GM12878 (cell line): ENCODE results near the gene RANBP6. TPM values are rescaled to one million over a fixed set of nuclear protein-coding genes. Genes with fewer than 3 reads are reported as not detected.
A peak's percentile ranks its signal among the peaks of the same experiment; 100 is the strongest.

Source experiments
- ATF7 ChIP-seq: fragments of 450-650 bp; IDR thresholded peaks from 2 replicates; pipeline ENCODE4 v1.6.1; 2016; ENCODE audit warnings: low read depth, mild to moderate bottlenecking
- HDGF ChIP-seq: fragments of 450-650 bp; IDR thresholded peaks from 2 replicates; pipeline ENCODE4 v1.6.1; 2016; ENCODE audit warnings: antibody characterized with exemption
- MEF2A ChIP-seq: IDR thresholded peaks from 2 replicates; pipeline ENCODE4 v1.6.1; 2011; ENCODE audit warnings: low read depth, mild to moderate bottlenecking, low read length, moderate library complexity; ENCODE audit not compliant: insufficient read depth
- NR2F1 ChIP-seq: fragments of 450-650 bp; conservative IDR thresholded peaks from 2 replicates; pipeline ENCODE4 v1.6.1; 2017; ENCODE audit warnings: mild to moderate bottlenecking
- PML ChIP-seq: IDR thresholded peaks from 2 replicates; pipeline ENCODE4 v1.6.1; 2012; ENCODE audit warnings: low read length, inconsistent platforms
- POLR2AphosphoS2 ChIP-seq: IDR thresholded peaks from 2 replicates; pipeline ENCODE4 v1.6.1; 2011; ENCODE audit warnings: low read depth, mild to moderate bottlenecking, low read length, improper control_type of control experiment, moderate library complexity
- SMAD5 ChIP-seq: IDR thresholded peaks from 2 replicates; pipeline ENCODE4 v1.6.1; 2016; ENCODE audit warnings: antibody characterized with exemption, low read depth
- TBL1XR1 ChIP-seq: IDR thresholded peaks from 2 replicates; pipeline ENCODE4 v1.6.1; 2012; ENCODE audit warnings: low read depth, low read length, improper control_type of control experiment
- ZNF24 ChIP-seq: fragments of 450-650 bp; IDR thresholded peaks from 2 replicates; pipeline ENCODE4 v1.6.1; 2017; ENCODE audit warnings: antibody characterized with exemption, mild to moderate bottlenecking
- polyA plus RNA-seq, 11 experiments: library from polyadenylated mRNA; depleted of rRNA in 4 of 11; unstranded in 6 of 11; stranded (reverse) in 5 of 11; fragments of >200 nt; fragmentation: Nextera tagmentation in 4 of 11; fragmentation: Illumina TruSeq in 1 of 11; extraction: Ambion mirVana in 4 of 11; extraction: Trizol in 1 of 11; gene quantifications; 1 replicate in 1 of 11; 2 replicates in 10 of 11; pipeline versions ENCODE4 v1.2.1 to v1.2.3, GENCODE V29; 2011 to 2016; ENCODE audit warnings: inconsistent platforms in 2 of 11, missing spikeins in 2 of 11, low read depth in 1 of 11
- total RNA-seq, 4 experiments: library from RNA; depleted of rRNA in 3 of 4; stranded (reverse); fragments of >200 nt in 3 of 4; fragmentation: Illumina TruSeq in 1 of 4; extraction: Trizol in 1 of 4; gene quantifications; 2 replicates each; pipeline versions ENCODE4 v1.2.1 to v1.2.3, GENCODE V29; 2013 to 2021
- TF ChIP-seq, protein P1 (sequence below): fragments of 450-650 bp; IDR thresholded peaks from 2 replicates; pipeline ENCODE4 v1.6.1; 2017; ENCODE audit warnings: mild to moderate bottlenecking, moderate library complexity
- TF ChIP-seq, protein P2 (sequence below): IDR thresholded peaks from 2 replicates; pipeline ENCODE4 v1.6.1; 2011; ENCODE audit warnings: borderline replicate concordance, low read depth, mild to moderate bottlenecking, moderate library complexity, mixed read lengths, low read length; ENCODE audit not compliant: insufficient read depth; ENCODE audit errors: extremely low read length
- TF ChIP-seq, protein P3 (sequence below): IDR thresholded peaks from 2 replicates; pipeline ENCODE4 v1.6.1; 2012; ENCODE audit warnings: improper control_type of control experiment, low read depth, low read length; ENCODE audit not compliant: insufficient replicate concordance
- TF ChIP-seq, protein P4 (sequence below): IDR thresholded peaks from 2 replicates; pipeline ENCODE4 v1.6.1; 2012; ENCODE audit warnings: mild to moderate bottlenecking, low read depth, low read length

RANBP6 gene
- total and polyA plus RNA-seq, 10 of the 15 experiments (the other 5 are each of a cell fraction or from before 2014, with no cell fraction given), result 10.9 to 26.9 (median 19.4) TPM

DNA sequence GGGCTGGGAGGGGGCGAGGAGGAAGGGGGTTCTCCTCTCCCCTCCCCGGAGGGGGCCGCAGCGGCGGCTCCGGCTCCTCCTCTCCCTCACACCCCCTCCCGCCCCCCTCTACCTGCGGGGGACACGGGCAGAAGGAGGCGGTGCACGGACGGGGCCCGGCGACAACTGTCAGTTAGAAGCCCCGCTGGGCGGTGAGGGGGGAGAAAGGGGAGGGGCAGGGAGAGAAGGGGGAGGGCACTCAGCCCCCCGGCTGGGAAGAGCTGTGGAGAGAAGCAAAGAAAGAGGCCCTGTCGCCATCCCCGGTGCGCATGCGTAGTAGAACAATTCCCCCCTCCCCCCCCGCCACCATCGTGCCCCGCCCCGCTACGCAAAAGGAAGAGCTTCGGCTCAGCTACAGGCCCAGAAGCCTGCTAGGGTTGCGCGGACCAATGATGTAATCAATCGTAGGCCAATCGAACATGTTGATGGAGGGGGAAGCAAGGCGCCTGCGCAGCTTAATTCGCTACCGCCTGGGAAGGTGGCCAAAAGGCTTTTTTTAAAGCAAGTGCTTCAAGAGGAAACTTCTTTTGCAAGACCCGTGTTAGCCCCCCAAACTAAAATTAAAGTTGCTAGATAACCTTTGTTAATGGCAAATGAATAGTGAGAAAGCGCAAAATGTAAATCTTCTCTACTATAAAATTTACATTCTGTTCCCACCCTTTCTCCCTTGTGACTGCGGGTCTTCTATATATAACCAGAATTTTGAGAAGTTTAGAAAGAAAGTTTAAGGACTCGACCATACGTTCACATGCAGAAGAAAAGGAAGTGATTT, 7.0 kb downstream of the RANBP6 start (continued):
- TF ChIP-seq, protein P1, sequence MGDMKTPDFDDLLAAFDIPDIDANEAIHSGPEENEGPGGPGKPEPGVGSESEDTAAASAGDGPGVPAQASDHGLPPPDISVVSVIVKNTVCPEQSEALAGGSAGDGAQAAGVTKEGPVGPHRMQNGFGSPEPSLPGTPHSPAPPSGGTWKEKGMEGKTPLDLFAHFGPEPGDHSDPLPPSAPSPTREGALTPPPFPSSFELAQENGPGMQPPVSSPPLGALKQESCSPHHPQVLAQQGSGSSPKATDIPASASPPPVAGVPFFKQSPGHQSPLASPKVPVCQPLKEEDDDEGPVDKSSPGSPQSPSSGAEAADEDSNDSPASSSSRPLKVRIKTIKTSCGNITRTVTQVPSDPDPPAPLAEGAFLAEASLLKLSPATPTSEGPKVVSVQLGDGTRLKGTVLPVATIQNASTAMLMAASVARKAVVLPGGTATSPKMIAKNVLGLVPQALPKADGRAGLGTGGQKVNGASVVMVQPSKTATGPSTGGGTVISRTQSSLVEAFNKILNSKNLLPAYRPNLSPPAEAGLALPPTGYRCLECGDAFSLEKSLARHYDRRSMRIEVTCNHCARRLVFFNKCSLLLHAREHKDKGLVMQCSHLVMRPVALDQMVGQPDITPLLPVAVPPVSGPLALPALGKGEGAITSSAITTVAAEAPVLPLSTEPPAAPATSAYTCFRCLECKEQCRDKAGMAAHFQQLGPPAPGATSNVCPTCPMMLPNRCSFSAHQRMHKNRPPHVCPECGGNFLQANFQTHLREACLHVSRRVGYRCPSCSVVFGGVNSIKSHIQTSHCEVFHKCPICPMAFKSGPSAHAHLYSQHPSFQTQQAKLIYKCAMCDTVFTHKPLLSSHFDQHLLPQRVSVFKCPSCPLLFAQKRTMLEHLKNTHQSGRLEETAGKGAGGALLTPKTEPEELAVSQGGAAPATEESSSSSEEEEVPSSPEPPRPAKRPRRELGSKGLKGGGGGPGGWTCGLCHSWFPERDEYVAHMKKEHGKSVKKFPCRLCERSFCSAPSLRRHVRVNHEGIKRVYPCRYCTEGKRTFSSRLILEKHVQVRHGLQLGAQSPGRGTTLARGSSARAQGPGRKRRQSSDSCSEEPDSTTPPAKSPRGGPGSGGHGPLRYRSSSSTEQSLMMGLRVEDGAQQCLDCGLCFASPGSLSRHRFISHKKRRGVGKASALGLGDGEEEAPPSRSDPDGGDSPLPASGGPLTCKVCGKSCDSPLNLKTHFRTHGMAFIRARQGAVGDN, result no peak
- TF ChIP-seq SMAD5 (no peak), TBL1XR1 (no peak), PML (peak; percentile 52; the same call in 1 of the 2 replicates), MEF2A (0 out of 2 replicates have a peak, but pooled peaks have one; percentile 15), HDGF (peak; percentile 73; the same call in 1 of the 2 replicates), POLR2AphosphoS2 (0 out of 2 replicates have a peak, but pooled peaks have one; percentile 45), NR2F1 (no peak), ATF7 (peak; percentile 95), ZNF24 (no peak)
- TF ChIP-seq, protein P2, sequence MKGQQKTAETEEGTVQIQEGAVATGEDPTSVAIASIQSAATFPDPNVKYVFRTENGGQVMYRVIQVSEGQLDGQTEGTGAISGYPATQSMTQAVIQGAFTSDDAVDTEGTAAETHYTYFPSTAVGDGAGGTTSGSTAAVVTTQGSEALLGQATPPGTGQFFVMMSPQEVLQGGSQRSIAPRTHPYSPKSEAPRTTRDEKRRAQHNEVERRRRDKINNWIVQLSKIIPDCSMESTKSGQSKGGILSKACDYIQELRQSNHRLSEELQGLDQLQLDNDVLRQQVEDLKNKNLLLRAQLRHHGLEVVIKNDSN, result no peak
- TF ChIP-seq, protein P3, sequence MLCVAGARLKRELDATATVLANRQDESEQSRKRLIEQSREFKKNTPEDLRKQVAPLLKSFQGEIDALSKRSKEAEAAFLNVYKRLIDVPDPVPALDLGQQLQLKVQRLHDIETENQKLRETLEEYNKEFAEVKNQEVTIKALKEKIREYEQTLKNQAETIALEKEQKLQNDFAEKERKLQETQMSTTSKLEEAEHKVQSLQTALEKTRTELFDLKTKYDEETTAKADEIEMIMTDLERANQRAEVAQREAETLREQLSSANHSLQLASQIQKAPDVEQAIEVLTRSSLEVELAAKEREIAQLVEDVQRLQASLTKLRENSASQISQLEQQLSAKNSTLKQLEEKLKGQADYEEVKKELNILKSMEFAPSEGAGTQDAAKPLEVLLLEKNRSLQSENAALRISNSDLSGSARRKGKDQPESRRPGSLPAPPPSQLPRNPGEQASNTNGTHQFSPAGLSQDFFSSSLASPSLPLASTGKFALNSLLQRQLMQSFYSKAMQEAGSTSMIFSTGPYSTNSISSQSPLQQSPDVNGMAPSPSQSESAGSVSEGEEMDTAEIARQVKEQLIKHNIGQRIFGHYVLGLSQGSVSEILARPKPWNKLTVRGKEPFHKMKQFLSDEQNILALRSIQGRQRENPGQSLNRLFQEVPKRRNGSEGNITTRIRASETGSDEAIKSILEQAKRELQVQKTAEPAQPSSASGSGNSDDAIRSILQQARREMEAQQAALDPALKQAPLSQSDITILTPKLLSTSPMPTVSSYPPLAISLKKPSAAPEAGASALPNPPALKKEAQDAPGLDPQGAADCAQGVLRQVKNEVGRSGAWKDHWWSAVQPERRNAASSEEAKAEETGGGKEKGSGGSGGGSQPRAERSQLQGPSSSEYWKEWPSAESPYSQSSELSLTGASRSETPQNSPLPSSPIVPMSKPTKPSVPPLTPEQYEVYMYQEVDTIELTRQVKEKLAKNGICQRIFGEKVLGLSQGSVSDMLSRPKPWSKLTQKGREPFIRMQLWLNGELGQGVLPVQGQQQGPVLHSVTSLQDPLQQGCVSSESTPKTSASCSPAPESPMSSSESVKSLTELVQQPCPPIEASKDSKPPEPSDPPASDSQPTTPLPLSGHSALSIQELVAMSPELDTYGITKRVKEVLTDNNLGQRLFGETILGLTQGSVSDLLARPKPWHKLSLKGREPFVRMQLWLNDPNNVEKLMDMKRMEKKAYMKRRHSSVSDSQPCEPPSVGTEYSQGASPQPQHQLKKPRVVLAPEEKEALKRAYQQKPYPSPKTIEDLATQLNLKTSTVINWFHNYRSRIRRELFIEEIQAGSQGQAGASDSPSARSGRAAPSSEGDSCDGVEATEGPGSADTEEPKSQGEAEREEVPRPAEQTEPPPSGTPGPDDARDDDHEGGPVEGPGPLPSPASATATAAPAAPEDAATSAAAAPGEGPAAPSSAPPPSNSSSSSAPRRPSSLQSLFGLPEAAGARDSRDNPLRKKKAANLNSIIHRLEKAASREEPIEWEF, result no peak
- TF ChIP-seq, protein P4, sequence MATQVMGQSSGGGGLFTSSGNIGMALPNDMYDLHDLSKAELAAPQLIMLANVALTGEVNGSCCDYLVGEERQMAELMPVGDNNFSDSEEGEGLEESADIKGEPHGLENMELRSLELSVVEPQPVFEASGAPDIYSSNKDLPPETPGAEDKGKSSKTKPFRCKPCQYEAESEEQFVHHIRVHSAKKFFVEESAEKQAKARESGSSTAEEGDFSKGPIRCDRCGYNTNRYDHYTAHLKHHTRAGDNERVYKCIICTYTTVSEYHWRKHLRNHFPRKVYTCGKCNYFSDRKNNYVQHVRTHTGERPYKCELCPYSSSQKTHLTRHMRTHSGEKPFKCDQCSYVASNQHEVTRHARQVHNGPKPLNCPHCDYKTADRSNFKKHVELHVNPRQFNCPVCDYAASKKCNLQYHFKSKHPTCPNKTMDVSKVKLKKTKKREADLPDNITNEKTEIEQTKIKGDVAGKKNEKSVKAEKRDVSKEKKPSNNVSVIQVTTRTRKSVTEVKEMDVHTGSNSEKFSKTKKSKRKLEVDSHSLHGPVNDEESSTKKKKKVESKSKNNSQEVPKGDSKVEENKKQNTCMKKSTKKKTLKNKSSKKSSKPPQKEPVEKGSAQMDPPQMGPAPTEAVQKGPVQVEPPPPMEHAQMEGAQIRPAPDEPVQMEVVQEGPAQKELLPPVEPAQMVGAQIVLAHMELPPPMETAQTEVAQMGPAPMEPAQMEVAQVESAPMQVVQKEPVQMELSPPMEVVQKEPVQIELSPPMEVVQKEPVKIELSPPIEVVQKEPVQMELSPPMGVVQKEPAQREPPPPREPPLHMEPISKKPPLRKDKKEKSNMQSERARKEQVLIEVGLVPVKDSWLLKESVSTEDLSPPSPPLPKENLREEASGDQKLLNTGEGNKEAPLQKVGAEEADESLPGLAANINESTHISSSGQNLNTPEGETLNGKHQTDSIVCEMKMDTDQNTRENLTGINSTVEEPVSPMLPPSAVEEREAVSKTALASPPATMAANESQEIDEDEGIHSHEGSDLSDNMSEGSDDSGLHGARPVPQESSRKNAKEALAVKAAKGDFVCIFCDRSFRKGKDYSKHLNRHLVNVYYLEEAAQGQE, result no peak
